ENCODE measurements around the gene SLU7. TPM values are rescaled to one million over a fixed set of nuclear protein-coding genes. Genes with fewer than 3 reads are reported as not detected.

The SLU7 gene
- total and polyA plus RNA-seq, 2 donors (not counting 1 experiment from before 2014, with no cell fraction given) = 47.1 to 79.4 TPM

GRCh38 chr5:160378330-160378729 is 40.6 kb downstream of the SLU7 start:
- H2AFZ ChIP-seq (ENCODE audit: low read length) = no peak overlapping the region
- TF ChIP-seq EZH2 (IDR thresholded peaks at IDR 0.05; ENCODE audit: low read length, missing control alignments) (no peak), CTCF (conservative IDR thresholded peaks at IDR 0.05 in 1 of 2, IDR thresholded peaks at IDR 0.05 in 1 of 2; ENCODE audit: low read depth in 1 of 2, low read length in 2 of 2) (no peak)
- DNase-seq (ENCODE audit: low read depth in 2 of 2) = no peak
- H3K79me2 ChIP-seq (ENCODE audit: control insufficient read depth, insufficient read depth, low read length) = no peaks in the 10 kb centered on the region
- H3K36me3 ChIP-seq (ENCODE audit: control insufficient read depth, insufficient read depth, low read length) = no peaks in the 10 kb centered on the region
- H3K4me3 ChIP-seq (replicated peaks in 1 of 4; ENCODE audit: control extremely low read depth in 1 of 4, insufficient read depth in 1 of 4, low read depth in 3 of 4, low read length in 4 of 4) = no peak overlapping the region
- no peaks in the 10 kb centered on the region for H3K9me3 ChIP-seq (ENCODE audit: control insufficient read depth, insufficient read depth, low read depth, low read length)
- no peak overlapping the region for H3K9ac ChIP-seq (ENCODE audit: insufficient read depth, low read length)
- H3K27me3 ChIP-seq (ENCODE audit: control insufficient read depth, insufficient read depth, low read length) = no peaks in the 10 kb centered on the region
- no peak overlapping the region for H3K4me2 ChIP-seq (ENCODE audit: extremely low read depth, insufficient read depth, low read length)
- no peaks in the 10 kb centered on the region for H3K4me1 ChIP-seq (ENCODE audit: control insufficient read depth, extremely low read depth, insufficient read depth, low read length)
- no peaks in the 10 kb centered on the region for H4K20me1 ChIP-seq (ENCODE audit: control insufficient read depth, extremely low read depth, insufficient read depth, low read length)
- H3K27ac ChIP-seq (ENCODE audit: insufficient read depth, low read length) = no peak overlapping the region

GRCh38 chr5:160377651-160378050 is 41.2 kb downstream of the SLU7 start:
- DNase-seq (ENCODE audit: low read depth in 2 of 2) = no peak
- Histone ChIP-seq H3K36me3 (ENCODE audit: control insufficient read depth, insufficient read depth, low read length) (no peaks in the 10 kb centered on the region), H3K79me2 (ENCODE audit: control insufficient read depth, insufficient read depth, low read length) (no peaks in the 10 kb centered on the region), H4K20me1 (ENCODE audit: control insufficient read depth, extremely low read depth, insufficient read depth, low read length) (no peaks in the 10 kb centered on the region), H3K9ac (ENCODE audit: insufficient read depth, low read length) (no peak overlapping the region), H3K9me3 (ENCODE audit: control insufficient read depth, insufficient read depth, low read depth, low read length) (no peaks in the 10 kb centered on the region), H3K27me3 (ENCODE audit: control insufficient read depth, insufficient read depth, low read length) (no peaks in the 10 kb centered on the region), H3K4me3 (replicated peaks in 1 of 4; ENCODE audit: control extremely low read depth in 1 of 4, insufficient read depth in 1 of 4, low read depth in 3 of 4, low read length in 4 of 4) (no peak overlapping the region), H3K4me2 (ENCODE audit: extremely low read depth, insufficient read depth, low read length) (no peak overlapping the region), H3K27ac (ENCODE audit: insufficient read depth, low read length) (no peak overlapping the region), H3K4me1 (ENCODE audit: control insufficient read depth, extremely low read depth, insufficient read depth, low read length) (no peaks in the 10 kb centered on the region), H2AFZ (ENCODE audit: low read length) (no peak overlapping the region)
- TF ChIP-seq CTCF (conservative IDR thresholded peaks at IDR 0.05 in 1 of 2, IDR thresholded peaks at IDR 0.05 in 1 of 2; ENCODE audit: low read depth in 1 of 2, low read length in 2 of 2) (no peak), EZH2 (IDR thresholded peaks at IDR 0.05; ENCODE audit: low read length, missing control alignments) (no peak)

GRCh38 chr5:160376416-160376815 is 42.5 kb downstream of the SLU7 start:
- H3K4me3 ChIP-seq (replicated peaks in 1 of 4; ENCODE audit: control extremely low read depth in 1 of 4, insufficient read depth in 1 of 4, low read depth in 3 of 4, low read length in 4 of 4) = no peak overlapping the region
- no peaks in the 10 kb centered on the region for H3K9me3 ChIP-seq (ENCODE audit: control insufficient read depth, insufficient read depth, low read depth, low read length)
- H4K20me1 ChIP-seq (ENCODE audit: control insufficient read depth, extremely low read depth, insufficient read depth, low read length) = no peaks in the 10 kb centered on the region
- no peaks in the 10 kb centered on the region for H3K36me3 ChIP-seq (ENCODE audit: control insufficient read depth, insufficient read depth, low read length)
- no peak overlapping the region for H3K27ac ChIP-seq (ENCODE audit: insufficient read depth, low read length)
- DNase-seq (ENCODE audit: low read depth in 2 of 2) = no peak
- H3K9ac ChIP-seq (ENCODE audit: insufficient read depth, low read length) = no peak overlapping the region
- no peak overlapping the region for H3K4me2 ChIP-seq (ENCODE audit: extremely low read depth, insufficient read depth, low read length)
- no peaks in the 10 kb centered on the region for H3K27me3 ChIP-seq (ENCODE audit: control insufficient read depth, insufficient read depth, low read length)
- H3K79me2 ChIP-seq (ENCODE audit: control insufficient read depth, insufficient read depth, low read length) = no peaks in the 10 kb centered on the region
- no peaks in the 10 kb centered on the region for H3K4me1 ChIP-seq (ENCODE audit: control insufficient read depth, extremely low read depth, insufficient read depth, low read length)
- TF ChIP-seq EZH2 (IDR thresholded peaks at IDR 0.05; ENCODE audit: low read length, missing control alignments) = no peak
- TF ChIP-seq CTCF (conservative IDR thresholded peaks at IDR 0.05 in 1 of 2, IDR thresholded peaks at IDR 0.05 in 1 of 2; ENCODE audit: low read depth in 1 of 2, low read length in 2 of 2) = no peak
- H2AFZ ChIP-seq (ENCODE audit: low read length) = no peak overlapping the region
